GM18867 (cell line): ENCODE results near the gene SF3B6.
"Not testable (repeated sequence)": the region's sequence is repeated elsewhere in the genome, so short reads cannot be mapped to it uniquely, and the experiment has no call there.

Source experiments
- ATAC-seq: cut with Tn5 transposase; IDR thresholded peaks from one replicate; pipeline ENCODE4 v1.9.1; 2021; ENCODE audit warnings: mild to moderate bottlenecking, moderate library complexity; ENCODE audit not compliant: unreplicated experiment

Gene SF3B6

GRCh38 chr2:24095171-24095677, 19.1 kb upstream of the SF3B6 start:
- ATAC-seq = not testable (repeated sequence)

- not testable (repeated sequence) for ATAC-seq
These were observed 17.1 kb upstream of the SF3B6 start for GRCh38 chr2:24093270-24093669.

GRCh38 chr2:24088821-24089359, 12.8 kb upstream of the SF3B6 start:
- no peak for ATAC-seq

- no peak for ATAC-seq
These were observed 10.9 kb upstream of the SF3B6 start for GRCh38 chr2:24087032-24087431.

- ATAC-seq = no peak
These were observed 10.1 kb upstream of the SF3B6 start for GRCh38 chr2:24086241-24086640.

GRCh38 chr2:24085200-24085489, 9.0 kb upstream of the SF3B6 start:
- ATAC-seq = no peak

GRCh38 chr2:24084386-24085199, 8.5 kb upstream of the SF3B6 start, which contains the start of gene TP53I3:
Gene TP53I3, minus strand, starts transcription at chr2:24084834. Its CDS starts 508 bp downstream, at chr2:24084326.
- peak; percentile 81 for ATAC-seq

- peak; percentile 81 for ATAC-seq
These were observed 7.7 kb upstream of the SF3B6 start for GRCh38 chr2:24083567-24084385.

GRCh38 chr2:24082787-24083566, 6.9 kb upstream of the SF3B6 start:
- no peak for ATAC-seq

GRCh38 chr2:24080701-24081100, 4.6 kb upstream of the SF3B6 start:
- no peak for ATAC-seq

- ATAC-seq = no peak
These were observed 1.8 kb upstream of the SF3B6 start for GRCh38 chr2:24077879-24078278.

GRCh38 chr2:24077535-24077877, 1.4 kb upstream of the SF3B6 start:
- no peak for ATAC-seq

- peak; percentile 23 for ATAC-seq
These were observed 866 bp upstream of the SF3B6 start for GRCh38 chr2:24076849-24077534.

- no peak for ATAC-seq
These were observed 867 bp downstream of the SF3B6 start for GRCh38 chr2:24075259-24075658.

GRCh38 chr2:24073816-24074215, 2.3 kb downstream of the SF3B6 start:
- ATAC-seq = no peak

GRCh38 chr2:24072259-24072658, 3.9 kb downstream of the SF3B6 start:
- ATAC-seq = no peak

GRCh38 chr2:24065341-24065740, 10.8 kb downstream of the SF3B6 start:
- no peak for ATAC-seq

- ATAC-seq = no peak
These were observed 17.4 kb downstream of the SF3B6 start for GRCh38 chr2:24058564-24059271.

- ATAC-seq = no peak
These were observed 20.4 kb downstream of the SF3B6 start for GRCh38 chr2:24055750-24056149.
